Activated CD8-positive, alpha-beta T cell treated with anti-CD3 and anti-CD28 coated beads for 36 hours (primary cell): ENCODE measurements around the gene ZBTB46. TPM values are rescaled to one million over a fixed set of nuclear protein-coding genes. Genes with fewer than 3 reads are reported as not detected.
"Not testable (repeated sequence)": the region's sequence is repeated elsewhere in the genome, so short reads cannot be mapped to it uniquely, and the experiment has no call there.

ENCODE experiments used
- ATAC-seq: fragments of 200-7000 bp; cut with Tn5 transposase; one replicate; pipeline ENCODE4 v1.10.0; 2021; ENCODE audit warnings: mild to moderate bottlenecking, moderate library complexity
- CTCF ChIA-PET: fragments of 350-600 bp; sonication (Branson Sonifier 250); formaldehyde crosslinking; loops from one replicate; lab custom pipeline; 2021; ENCODE audit warnings: antibody characterized with exemption; lab: Charles Lee
- POLR2A ChIA-PET: fragments of 350-600 bp; sonication (Branson Sonifier 250); formaldehyde crosslinking; loops from one replicate; lab custom pipeline; 2021; ENCODE audit warnings: antibody characterized with exemption; lab: Charles Lee
- DNase-seq: peaks from one replicate; pipeline ENCODE4 v3.0.0-alpha.2; 2020
- H3K27ac Mint-ChIP-seq: one replicate; pipeline ENCODE4 v1.8.0; 2021; ENCODE audit warnings: mild to moderate bottlenecking, mixed read lengths
- H3K27me3 Mint-ChIP-seq: one replicate; pipeline ENCODE4 v1.8.0; 2021; ENCODE audit warnings: mixed read lengths
- H3K36me3 Mint-ChIP-seq: one replicate; pipeline ENCODE4 v1.8.0; 2021; ENCODE audit warnings: low read depth, mixed read lengths
- H3K4me1 Mint-ChIP-seq: one replicate; pipeline ENCODE4 v1.8.0; 2021; ENCODE audit warnings: low read depth, mixed read lengths
- H3K4me3 Mint-ChIP-seq: one replicate; pipeline ENCODE4 v1.8.0; 2021; ENCODE audit warnings: mild to moderate bottlenecking, moderate library complexity, mixed read lengths
- H3K9me3 Mint-ChIP-seq: one replicate; pipeline ENCODE4 v1.8.0; 2021; ENCODE audit warnings: mixed read lengths
- intact Hi-C: fragments of 100-400 bp; cut with micrococcal nuclease; formaldehyde crosslinking; loops from one replicate; pipeline ENCODE4 v1.10.0; 2022
- total RNA-seq, 2 experiments: library from RNA; stranded (reverse); gene quantifications; one replicate each; pipeline ENCODE4 v1.2.3, GENCODE V29; 2021
- TF ChIP-seq, protein P1 (sequence below): fragments of 200-600 bp; IDR thresholded peaks from one replicate; pipeline ENCODE4 v1.8.0; 2022; ENCODE audit warnings: antibody characterized with exemption, mild to moderate bottlenecking

Gene ZBTB46
- total RNA-seq, 2 experiments from 2014 or later: 0.31 to 0.38 TPM

DNA sequence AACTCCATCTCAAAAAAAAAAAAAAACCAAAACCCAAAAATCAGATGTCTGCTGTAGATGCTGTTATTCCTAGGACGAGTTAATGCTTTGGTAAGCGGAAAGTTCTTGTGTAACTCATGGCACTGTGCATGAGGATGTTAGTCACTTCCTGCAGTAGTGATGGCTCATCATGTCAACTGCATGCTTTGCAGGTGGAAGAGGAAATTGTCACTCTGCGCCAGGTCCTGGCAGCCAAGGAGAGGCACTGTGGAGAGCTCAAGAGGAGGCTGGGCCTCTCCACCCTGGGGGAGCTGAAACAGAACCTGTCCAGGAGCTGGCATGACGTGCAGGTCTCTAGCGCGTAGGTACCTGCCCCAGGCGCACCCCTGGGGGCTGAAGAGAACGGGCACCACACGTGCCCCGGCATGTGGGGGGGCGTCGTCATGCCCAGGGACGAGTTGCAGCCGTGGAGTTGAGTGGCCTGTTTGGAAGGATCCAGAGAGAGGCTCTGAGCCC lies 42.5 kb upstream of the ZBTB46 start:
- Mint-ChIP-seq H3K4me3 (no peak overlapping the region), H3K36me3 (peaks cover 41% of the 10 kb centered on the region), H3K4me1 (peaks cover 13% of the 10 kb centered on the region), H3K27me3 (no peaks in the 10 kb centered on the region), H3K27ac (peak overlapping the region; percentile 76), H3K9me3 (no peaks in the 10 kb centered on the region)
- ATAC-seq (peak; percentile 99), DNase-seq (peak; percentile 60)
- POLR2A ChIA-PET: interaction anchor here (0.7 to 3.7 kb wide), 2 partner anchors 8 to 9 kb away, joined by 3 to 12 read pairs; partner anchors contain the start of gene TPD52L2
- TF ChIP-seq, protein P1, sequence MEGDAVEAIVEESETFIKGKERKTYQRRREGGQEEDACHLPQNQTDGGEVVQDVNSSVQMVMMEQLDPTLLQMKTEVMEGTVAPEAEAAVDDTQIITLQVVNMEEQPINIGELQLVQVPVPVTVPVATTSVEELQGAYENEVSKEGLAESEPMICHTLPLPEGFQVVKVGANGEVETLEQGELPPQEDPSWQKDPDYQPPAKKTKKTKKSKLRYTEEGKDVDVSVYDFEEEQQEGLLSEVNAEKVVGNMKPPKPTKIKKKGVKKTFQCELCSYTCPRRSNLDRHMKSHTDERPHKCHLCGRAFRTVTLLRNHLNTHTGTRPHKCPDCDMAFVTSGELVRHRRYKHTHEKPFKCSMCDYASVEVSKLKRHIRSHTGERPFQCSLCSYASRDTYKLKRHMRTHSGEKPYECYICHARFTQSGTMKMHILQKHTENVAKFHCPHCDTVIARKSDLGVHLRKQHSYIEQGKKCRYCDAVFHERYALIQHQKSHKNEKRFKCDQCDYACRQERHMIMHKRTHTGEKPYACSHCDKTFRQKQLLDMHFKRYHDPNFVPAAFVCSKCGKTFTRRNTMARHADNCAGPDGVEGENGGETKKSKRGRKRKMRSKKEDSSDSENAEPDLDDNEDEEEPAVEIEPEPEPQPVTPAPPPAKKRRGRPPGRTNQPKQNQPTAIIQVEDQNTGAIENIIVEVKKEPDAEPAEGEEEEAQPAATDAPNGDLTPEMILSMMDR: no peak
- CTCF ChIA-PET: interaction anchor here (2.0 kb wide), 1 partner anchor 22 kb away, joined by 4 read pairs; no protein-coding TSS in a partner anchor
- intact Hi-C loops: no loop called here

DNA sequence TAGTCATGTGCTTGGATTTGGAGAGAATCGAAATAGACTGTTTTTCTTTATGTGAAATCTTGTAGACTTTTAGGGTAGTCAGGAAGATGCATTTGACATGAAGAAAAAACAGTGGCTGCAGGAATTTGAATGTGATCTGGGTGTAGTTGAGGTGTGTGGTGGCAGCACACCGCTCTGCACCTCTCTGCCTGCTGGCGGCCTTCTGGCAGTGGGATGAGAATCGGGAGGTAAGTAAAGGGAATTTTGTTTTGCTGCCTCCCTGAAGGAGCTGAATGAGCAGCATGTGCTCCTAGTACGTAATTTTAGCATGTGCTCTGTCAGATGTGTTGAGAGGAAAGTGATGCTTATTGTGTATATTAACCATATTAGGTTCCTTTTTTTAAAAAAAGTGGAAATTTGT lies 37.2 kb upstream of the ZBTB46 start:
- intact Hi-C loops: loop anchor here (10.0 kb wide), 1 partner anchor 163 kb away; the partner anchor contains the start of genes ARFRP1 and ZGPAT
- DNase-seq (no peak), ATAC-seq (no peak)
- Mint-ChIP-seq H3K36me3 (peaks cover 29% of the 10 kb centered on the region), H3K4me3 (no peak overlapping the region), H3K9me3 (no peaks in the 10 kb centered on the region), H3K27ac (no peak overlapping the region), H3K4me1 (peaks cover 23% of the 10 kb centered on the region), H3K27me3 (no peaks in the 10 kb centered on the region)
- POLR2A ChIA-PET: interaction anchor here (1.6 kb wide), 1 partner anchor 161 kb away, joined by 3 read pairs; no protein-coding TSS in a partner anchor
- CTCF ChIA-PET: no interaction called here
- TF ChIP-seq, protein P1: no peak

DNA sequence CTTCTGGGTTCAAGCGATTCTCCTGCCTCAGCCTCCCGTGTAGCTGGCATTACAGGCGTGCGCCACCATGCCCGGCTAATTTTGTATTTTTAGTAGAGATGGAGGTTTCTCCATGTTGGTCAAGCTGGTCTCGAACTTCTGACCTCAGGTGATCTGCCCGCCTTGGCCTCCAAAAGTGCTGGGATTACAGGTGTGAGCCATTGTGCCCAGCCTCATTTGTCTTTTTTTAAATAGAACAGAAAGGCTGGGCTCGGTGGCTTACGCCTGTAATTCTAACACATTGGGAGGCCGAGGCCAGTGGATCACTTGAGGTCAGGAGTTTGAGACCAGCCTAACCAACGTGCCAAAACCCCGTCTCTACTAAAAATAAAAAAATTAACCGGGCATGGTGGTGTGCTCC lies 36.0 kb upstream of the ZBTB46 start:
- ATAC-seq, H3K9me3 Mint-ChIP-seq, DNase-seq, H3K27ac Mint-ChIP-seq, H3K27me3 Mint-ChIP-seq: not testable (repeated sequence)
- H3K4me1 Mint-ChIP-seq: peaks cover 19% of the 10 kb centered on the region
- CTCF ChIA-PET: interaction anchor here (3.1 to 4.1 kb wide), 3 partner anchors 82 to 329 kb away, joined by 9 to 28 read pairs (median 22); partner anchors contain the start of genes ARFRP1, PTK6 and ZGPAT
- H3K4me3 Mint-ChIP-seq: peak overlapping the region; percentile 17
- intact Hi-C loops: loop anchor here (10.0 kb wide), 1 partner anchor 162 kb away; the partner anchor contains the start of genes ARFRP1 and ZGPAT
- H3K36me3 Mint-ChIP-seq: peaks cover 30% of the 10 kb centered on the region
- POLR2A ChIA-PET: interaction anchor here (1.3 to 5.0 kb wide), 2 partner anchors 11 to 28 kb away, joined by 5 to 25 read pairs; partner anchors contain the start of gene DNAJC5

DNA sequence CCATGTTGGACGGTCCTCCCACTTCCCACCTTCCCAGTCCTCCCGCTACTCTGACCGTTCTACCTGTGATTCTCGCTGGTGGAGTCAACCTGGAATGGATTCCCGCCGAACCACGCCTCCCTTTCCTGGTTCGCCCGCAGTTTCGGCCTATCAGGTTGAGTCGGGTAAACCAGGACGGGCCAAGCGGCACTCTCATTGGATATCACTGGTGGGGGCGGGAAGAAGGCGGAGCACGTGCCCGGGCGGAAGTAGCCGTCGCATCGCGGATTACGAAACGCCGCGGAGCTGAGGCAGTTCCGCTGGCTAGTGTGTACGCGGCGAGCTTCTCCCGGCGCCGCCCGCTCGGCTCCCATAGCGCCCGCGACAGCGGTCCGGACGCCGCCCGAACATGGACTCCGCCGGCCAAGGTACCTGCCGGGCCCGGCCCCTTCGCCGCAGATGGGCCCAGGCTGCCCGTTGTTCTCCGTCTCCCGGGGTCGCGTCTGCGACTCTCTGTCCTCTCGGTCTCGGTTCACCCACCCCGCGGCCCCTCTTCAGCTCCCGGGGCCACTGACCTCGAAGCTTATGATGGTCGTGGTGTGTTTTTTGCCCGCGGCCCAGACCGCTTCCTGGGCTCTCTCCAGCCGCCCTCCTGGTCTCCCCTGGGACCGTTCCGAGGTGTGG lies 34.0 kb upstream of the ZBTB46 start, which contains the start of gene TPD52L2:
TPD52L2 (plus strand) TSS at position 293 of the 663 bp plus-strand sequence; CDS start at position 389, 96 bp downstream.
- H3K9me3 Mint-ChIP-seq: no peaks in the 10 kb centered on the region
- CTCF ChIA-PET: interaction anchor here (0.6 to 4.1 kb wide), 24 partner anchors 10 to 421 kb away, joined by 3 to 28 read pairs (median 4); partner anchors contain the start of genes ARFRP1, PRPF6, PTK6 and SAMD10
- POLR2A ChIA-PET: interaction anchor here (1.0 to 5.0 kb wide), 11 partner anchors 10 to 328 kb away, joined by 3 to 25 read pairs (median 4); partner anchors contain the start of genes DNAJC5, LIME1, PTK6 and RGS19
- peaks cover 28% of the 10 kb centered on the region for H3K36me3 Mint-ChIP-seq
- peaks cover 19% of the 10 kb centered on the region for H3K4me1 Mint-ChIP-seq
- no peaks in the 10 kb centered on the region for H3K27me3 Mint-ChIP-seq
- TF ChIP-seq, protein P1: no peak
- peak within 1 kb of the TSS; percentile 98 for H3K4me3 Mint-ChIP-seq
- DNase-seq (peak; percentile 99), ATAC-seq (peak; percentile 85)
- peak within 1 kb of the TSS; percentile 99 for H3K27ac Mint-ChIP-seq
- intact Hi-C loops: loop anchor here (10.0 kb wide), 1 partner anchor 160 kb away; the partner anchor contains the start of genes ARFRP1 and ZGPAT

DNA sequence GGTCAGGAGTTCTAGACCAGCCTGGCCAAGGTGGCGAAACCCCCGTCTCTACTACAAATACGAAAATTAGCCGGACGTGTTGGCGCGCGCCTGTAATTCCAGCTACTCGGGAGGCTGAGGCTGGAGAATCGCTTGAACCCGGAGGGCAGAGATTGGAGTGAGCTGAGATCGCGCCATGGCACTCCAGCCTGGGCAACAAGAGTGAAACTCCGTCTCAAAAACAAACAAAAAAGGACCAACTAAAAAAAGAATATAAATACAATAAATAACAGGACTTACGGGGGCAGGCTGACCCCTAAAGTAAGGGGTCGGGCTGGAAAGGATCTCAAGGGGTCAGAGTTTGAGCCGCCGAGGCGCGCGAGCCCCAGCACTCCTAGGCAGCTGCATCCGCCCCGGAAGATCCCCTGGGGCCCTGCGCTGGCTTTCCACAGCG lies 33.5 kb upstream of the ZBTB46 start:
- peak overlapping the region; percentile 99 for H3K27ac Mint-ChIP-seq
- POLR2A ChIA-PET: interaction anchor here (1.1 to 5.0 kb wide), 8 partner anchors 10 to 327 kb away, joined by 3 to 25 read pairs (median 4); partner anchors contain the start of genes DNAJC5, PTK6 and RGS19
- H3K4me3 Mint-ChIP-seq: peak overlapping the region; percentile 98
- DNase-seq (no peak), ATAC-seq (peak; percentile 1)
- H3K9me3 Mint-ChIP-seq: no peaks in the 10 kb centered on the region
- H3K4me1 Mint-ChIP-seq: peaks cover 19% of the 10 kb centered on the region
- peaks cover 28% of the 10 kb centered on the region for H3K36me3 Mint-ChIP-seq
- H3K27me3 Mint-ChIP-seq: no peaks in the 10 kb centered on the region
- TF ChIP-seq, protein P1: peak; percentile 23
- CTCF ChIA-PET: interaction anchor here (0.6 to 4.1 kb wide), 22 partner anchors 9 to 421 kb away, joined by 3 to 28 read pairs (median 4); partner anchors contain the start of genes ARFRP1, PRPF6, PTK6 and SAMD10
- intact Hi-C loops: loop anchor here (10.0 kb wide), 1 partner anchor 160 kb away; the partner anchor contains the start of genes ARFRP1 and ZGPAT
